ENCODE results near the gene NCKAP5.

The NCKAP5 gene

DNA sequence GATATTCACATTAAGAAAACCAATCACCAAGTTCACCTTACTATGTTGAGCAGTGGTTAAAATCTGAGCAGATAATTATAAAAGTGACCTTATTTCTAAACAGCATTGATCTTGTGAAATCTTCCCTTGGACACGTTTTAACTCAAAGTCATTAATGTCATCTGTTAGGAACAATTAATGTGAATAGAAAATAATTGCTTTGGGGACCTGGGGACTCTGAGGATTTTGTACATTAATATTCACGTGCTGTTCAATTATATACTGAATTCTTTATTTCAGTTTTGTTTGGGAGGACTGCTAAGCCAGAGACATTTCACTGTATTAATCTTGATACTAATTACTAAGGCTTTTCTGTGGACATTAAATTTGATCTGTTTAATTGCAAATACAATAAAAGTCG is 771.2 kb downstream of the NCKAP5 start:
- no peak for DNase-seq (ENCODE audit: low spot score)

DNA sequence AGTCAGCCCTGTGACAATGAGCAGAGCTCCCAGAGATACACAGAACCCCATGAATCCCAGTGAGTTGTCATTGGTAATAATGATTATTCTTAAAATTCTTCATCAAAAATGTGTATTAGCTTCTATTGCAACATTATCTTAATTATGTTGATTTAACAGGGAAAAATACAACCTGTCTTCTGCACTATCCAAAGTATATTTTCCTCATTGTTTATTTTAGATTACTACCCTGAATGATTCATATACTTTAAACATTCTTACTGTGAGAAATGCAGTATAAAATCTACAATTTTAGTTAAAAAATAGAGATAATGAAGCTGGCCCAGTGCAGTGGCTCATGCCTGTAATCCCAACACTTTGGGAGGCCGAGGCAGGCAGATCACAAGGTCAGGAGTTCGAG is 773.0 kb downstream of the NCKAP5 start:
- no peak for DNase-seq (ENCODE audit: low spot score)

DNA sequence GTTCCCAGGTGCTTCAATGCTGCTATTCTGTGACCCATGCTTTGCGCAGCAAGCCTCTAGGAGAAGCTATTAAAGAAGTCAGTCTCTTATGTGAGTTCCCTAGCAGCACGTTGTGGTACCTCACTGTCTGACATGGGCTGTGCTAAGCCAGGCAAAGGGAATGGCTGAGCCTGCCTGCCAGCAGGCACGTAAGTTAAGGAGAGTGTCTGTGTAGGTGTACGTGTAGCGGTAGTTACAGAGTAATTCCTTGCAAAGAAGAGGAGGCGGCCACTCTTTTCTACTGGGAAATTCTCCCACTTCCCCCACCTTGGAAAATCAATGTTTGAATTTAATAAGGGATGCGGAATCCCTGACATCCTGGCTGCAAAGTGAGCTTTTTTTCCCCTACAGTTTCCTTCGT is 774.7 kb downstream of the NCKAP5 start:
- DNase-seq (ENCODE audit: low spot score): no peak

DNA sequence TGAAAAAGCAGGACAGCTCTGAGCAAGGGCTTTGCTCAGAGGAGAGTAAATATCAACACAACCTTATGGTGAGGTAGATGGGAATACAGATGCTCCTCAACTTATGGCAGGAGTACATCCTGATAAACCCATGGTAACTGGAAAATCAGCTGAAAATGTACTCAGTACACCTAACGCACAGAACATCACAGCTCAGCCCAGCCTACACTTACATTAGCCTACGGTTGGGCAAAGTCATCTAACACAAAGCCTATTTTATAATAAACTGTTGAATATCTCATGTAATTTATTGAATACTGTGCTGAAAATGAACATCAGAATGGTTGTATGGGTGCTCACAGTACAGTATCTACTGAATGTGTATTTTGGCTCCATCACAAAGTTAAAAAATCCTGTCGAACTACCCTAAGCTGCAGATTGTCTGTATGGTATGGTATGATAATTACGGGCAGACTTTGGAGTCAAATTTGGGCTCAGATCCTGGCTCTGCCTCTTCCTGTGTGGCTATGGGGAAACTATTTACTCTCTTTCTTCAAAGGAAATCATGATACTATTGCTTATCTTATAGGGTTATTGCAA is 778.0 kb downstream of the NCKAP5 start:
- DNase-seq (ENCODE audit: low spot score): no peak

DNA sequence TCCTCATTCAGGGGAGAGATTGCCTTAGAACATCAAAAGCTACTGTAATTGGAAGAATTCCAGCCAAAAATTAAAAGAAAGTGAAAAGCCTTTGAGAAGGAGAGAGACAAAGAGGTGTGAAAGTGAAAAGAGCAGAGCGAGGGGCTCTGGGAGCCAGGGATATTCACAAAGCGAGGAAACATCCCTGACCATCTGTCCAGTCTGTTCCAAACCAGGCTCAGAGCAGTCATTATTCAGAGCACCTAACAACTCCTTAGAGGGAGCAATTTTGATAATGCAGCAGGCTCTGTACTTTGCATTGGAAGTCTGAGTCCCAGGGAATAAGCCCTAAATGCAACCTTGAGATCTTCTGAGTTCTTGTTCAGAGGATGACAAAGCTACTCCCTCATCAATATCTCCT is 779.2 kb downstream of the NCKAP5 start:
- DNase-seq (ENCODE audit: low spot score): no peak

DNA sequence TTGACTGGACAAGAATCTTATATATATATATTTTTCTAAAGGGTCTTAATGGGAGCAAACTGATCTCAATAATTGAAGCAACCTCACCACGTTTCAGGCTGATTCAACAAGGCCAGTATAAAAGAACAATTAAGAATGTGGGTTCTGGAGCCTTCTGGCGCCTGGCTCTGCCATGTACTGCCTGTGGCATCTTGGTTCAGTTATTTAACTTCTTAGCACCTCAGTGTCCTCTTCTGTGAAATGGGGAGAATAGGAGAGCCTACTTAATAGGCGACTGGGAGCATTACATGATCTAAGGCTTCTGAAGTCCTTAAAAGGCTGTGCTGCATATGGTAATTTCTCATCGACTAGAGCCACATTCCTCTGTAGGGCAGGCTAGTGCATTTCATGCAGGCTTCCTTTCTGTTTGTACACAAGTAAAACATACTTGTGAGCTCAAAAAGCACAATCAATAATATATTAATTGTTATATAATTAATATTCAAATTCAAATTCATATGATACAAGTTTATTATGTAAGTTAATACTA is 779.9 kb downstream of the NCKAP5 start:
- DNase-seq (ENCODE audit: low spot score): no peak

GRCh38 chr2:132783883-132784282 is 784.4 kb downstream of the NCKAP5 start:
- DNase-seq (ENCODE audit: low spot score): no peak

GRCh38 chr2:132782176-132782783 is 786.0 kb downstream of the NCKAP5 start:
- no peak for DNase-seq (ENCODE audit: low spot score)

DNA sequence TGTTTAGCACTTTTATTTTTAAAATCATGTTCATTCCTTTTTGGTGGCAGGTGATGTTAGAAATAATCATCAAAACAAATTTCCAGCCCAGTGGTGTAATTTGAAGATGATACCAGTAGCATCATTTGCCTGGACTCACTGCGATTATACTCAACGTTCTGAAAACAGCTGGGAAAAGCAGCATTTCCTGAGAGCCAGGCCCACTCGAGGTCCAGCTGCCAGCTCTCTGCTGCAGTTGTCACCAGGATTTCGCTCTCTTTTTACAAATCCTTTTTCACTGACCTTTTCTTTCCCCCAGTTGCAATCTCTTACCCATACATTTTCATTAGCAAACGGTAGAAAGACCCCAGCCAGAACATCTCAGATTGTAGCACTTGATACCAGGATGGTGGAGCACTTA is 787.6 kb downstream of the NCKAP5 start:
- DNase-seq (ENCODE audit: low spot score): no peak

- no peak for DNase-seq (ENCODE audit: low spot score)
Observed at GRCh38 chr2:132779206-132779721, 789.0 kb downstream of the NCKAP5 start.

GRCh38 chr2:132776287-132776686 is 792.0 kb downstream of the NCKAP5 start:
- no peak for DNase-seq (ENCODE audit: low spot score)

DNA sequence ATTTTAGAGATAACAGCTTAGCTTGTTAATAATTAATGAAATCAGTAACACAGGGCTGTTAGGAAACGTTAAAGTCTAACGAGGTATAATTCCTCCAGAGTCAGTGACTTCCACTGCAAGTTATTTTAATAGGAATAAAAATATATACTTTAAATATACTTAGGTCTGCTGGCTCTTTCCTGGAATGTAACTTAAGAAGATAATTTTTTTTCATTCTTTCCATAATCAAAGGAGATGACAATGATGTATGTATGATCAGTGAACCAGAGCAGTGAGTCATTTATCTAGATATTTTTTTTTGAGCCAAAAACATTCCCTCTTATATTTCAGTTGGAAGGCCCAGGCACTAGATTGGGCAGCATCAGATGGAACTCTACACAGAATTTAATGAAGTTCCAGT is 794.1 kb downstream of the NCKAP5 start:
- no peak for DNase-seq (ENCODE audit: low spot score)

- no peak for DNase-seq (ENCODE audit: low spot score)
Observed at GRCh38 chr2:132773331-132773730, 794.9 kb downstream of the NCKAP5 start.

DNA sequence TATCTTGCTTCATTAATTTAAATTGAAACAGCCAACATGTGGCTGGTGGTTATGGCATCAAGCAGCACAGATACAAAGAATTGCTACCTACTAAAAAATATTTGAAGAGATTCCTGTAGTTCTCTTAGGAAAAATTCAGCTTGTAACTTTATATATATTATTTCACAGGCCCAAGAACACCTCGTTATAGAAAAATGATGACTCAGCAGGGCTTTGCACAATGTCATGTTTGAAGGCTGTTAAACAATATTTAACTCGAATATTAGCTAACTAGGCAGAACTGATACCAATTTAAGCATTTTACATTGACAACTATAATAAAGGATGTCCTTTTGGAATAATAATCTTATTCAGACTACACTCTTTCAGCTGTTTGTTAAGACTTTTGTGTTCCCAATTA is 795.9 kb downstream of the NCKAP5 start:
- DNase-seq (ENCODE audit: low spot score): no peak

- DNase-seq (ENCODE audit: low spot score): no peak
Observed at GRCh38 chr2:132766573-132766972, 801.7 kb downstream of the NCKAP5 start.

DNA sequence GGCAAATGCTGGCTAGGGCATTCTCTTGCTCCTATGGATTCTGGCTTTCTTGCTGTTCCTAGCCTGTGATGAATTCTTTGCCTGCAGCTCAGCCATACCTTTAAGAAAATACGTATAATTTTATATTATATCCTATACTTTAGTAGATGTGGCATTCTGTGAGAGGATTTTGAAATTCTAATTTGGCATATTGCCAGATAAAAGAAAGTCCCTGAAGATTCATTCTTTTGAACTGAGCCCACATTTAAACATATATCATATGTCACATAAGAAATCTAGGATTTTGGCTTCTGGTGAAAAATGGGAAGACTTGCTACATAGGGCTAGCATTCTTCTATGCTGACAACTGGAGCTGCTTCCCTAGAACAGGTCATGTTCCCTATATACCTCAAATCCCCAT is 806.8 kb downstream of the NCKAP5 start:
- no peak for DNase-seq (ENCODE audit: low spot score)

DNA sequence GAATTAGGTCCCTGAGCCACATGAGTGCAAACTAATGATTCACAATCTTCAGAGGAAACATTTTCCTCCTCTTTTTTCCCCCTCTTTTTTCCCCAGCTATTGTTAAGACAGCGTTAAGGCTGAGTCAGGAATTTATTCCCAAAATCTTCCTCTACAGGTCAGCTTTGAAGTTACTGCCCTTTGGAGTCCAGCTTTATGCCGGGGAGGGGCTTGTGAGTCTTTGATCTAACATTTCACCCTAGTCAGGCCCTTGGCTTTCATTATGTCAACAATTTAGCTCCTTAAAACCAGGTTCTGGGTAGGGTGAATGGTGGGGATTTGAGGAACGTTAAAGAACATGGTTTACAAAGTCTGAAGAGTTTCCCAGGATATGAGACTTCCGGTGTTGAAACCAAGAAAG is 807.3 kb downstream of the NCKAP5 start:
- DNase-seq (ENCODE audit: low spot score): no peak

GRCh38 chr2:132760405-132760804 is 807.9 kb downstream of the NCKAP5 start:
- DNase-seq (ENCODE audit: low spot score): no peak

DNA sequence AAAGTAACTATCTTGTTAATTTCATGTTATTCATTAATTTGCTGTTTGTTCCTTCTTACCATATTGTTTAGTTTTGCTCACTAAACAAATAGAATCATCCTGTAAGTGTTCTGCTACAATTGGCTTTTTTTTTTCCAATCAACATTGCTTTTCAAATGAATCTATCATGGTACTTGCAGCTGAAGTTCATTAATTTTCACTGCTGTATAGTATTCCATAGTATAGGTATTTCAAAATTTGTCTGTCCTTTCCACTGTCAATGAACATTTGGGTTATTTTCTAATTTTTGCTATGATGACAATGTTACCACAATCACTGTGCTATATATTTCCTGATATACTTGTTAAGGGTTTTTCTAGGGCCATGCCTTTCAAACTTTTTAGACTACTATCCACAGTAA is 809.3 kb downstream of the NCKAP5 start:
- DNase-seq (ENCODE audit: low spot score): no peak

DNA sequence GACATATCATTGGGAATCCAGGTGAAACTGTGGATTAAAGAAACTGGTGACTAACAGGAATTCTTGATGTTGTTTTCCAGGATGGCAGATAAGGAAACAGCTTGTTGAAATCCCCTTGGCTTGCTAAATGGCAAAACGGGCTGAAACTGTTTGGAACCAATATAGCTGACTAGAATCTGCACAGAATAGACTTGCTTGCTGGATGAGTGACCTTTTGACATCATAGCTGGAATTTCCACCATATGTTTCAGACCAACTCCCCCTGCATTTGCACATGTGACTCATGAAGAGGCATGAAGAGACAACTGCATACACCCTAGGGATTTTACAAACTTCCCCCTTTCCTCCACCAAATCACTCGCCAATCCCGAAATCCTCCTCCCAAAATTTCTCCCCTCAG is 810.6 kb downstream of the NCKAP5 start:
- DNase-seq (ENCODE audit: low spot score): no peak

DNA sequence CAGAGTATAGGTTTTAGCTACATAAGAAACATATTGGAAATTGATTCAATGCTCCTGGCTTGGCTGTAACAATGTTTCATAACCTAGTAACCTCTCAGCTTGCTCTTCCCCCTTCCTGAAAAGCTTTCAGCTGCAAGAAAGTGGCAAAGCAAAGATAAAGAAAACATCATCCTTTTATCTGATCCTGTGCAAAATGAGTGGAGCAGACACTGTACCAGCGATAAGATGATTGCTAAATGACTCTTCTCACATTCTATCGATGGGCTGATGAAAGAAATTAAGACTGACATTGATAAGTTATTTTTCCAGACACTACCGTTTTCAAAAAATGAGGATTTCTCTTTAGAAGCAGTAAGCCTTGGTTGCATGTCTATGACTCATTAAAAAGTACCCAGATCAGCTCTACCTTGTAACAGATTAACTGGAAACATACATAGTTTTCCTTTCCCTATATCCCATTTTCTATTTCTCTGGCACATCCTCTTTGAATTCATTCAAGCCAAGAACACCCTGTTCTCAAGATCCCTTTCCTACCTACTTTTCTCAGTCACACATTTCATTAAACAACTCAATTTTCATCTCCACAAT is 811.2 kb downstream of the NCKAP5 start:
- no peak for DNase-seq (ENCODE audit: low spot score)

DNA sequence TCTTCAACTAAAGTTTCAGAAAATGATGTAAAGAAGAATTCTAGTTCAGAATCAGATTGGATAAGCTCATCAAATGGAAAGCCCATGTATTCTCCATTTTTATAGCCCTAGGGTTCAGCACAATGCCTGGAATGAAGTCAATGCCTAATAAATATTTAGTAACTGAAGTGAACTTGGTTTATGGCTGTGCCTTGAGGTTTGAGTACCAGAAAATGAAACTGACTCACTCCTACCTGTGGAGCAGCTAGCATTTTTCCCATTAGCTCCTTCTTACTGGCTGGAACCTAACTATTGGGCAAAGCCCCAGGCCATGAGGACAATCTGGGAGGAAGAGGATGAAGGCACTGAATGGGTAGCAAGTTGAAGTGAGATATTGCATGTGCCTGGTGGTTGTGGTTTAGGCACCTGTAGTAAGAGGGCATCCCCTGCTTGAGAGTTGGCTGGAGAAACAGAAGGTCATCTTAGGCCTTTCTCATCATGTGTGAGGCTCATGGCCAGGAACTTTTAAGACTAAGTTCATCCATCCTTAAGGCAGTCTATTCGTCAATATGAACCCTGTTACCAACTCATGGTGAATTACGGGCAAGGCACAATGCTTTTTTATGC is 813.3 kb downstream of the NCKAP5 start:
- DNase-seq (ENCODE audit: low spot score): no peak

DNA sequence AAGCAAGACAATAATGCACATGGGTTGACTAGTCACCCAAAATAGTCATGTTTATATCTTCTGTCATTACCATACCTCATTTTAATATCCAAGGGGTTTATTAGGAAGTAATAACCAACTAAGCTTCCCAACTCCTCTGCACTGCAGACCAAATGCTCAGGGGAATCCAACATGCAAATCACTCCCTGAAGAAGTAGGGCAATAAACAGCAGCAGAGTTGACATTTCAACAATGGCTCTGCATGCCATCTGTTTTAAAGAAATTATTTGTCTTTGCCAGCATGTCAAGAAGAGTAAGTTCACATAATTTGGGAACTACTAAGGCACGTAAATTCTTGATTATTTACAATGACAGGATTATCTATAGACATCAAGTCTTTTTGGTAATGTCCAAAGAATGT is 813.9 kb downstream of the NCKAP5 start:
- DNase-seq (ENCODE audit: low spot score): no peak

Data from HuH-7.5 (cell line).